HL-60 (cell line): ENCODE results near the gene SLC22A3.

ENCODE experiments used
- DNase-seq, 2 experiments: peaks; one replicate each; pipeline ENCODE4 v3.0.0-alpha.2; 2010 to 2020; ENCODE audit warnings: low read depth in 1 of 2, low spot score in 1 of 2
- H3K27ac ChIP-seq: fragments of 250-450 bp; sonication (Bioruptor Pico); replicated peaks from 2 replicates; pipeline ENCODE4 v1.5.1; 2020; ENCODE audit warnings: mild to moderate bottlenecking, moderate library complexity
- H3K27me3 ChIP-seq: fragments of 250-450 bp; sonication (Bioruptor Pico); 2 replicates; pipeline ENCODE4 v1.5.1; 2021; ENCODE audit warnings: mild to moderate bottlenecking, moderate library complexity; ENCODE audit not compliant: insufficient read depth, poor library complexity, severe bottlenecking
- H3K4me3 ChIP-seq: replicated peaks from 2 replicates; pipeline ENCODE4 v1.5.1; 2011; ENCODE audit warnings: mild to moderate bottlenecking, control low read depth, low read length; ENCODE audit not compliant: insufficient read depth
- CTCF ChIP-seq: IDR thresholded peaks from one replicate; pipeline ENCODE4 v1.5.1; 2011; ENCODE audit warnings: low read length, control low read depth, inconsistent platforms; ENCODE audit not compliant: insufficient read depth
- GABPA ChIP-seq: IDR thresholded peaks from 2 replicates; pipeline ENCODE4 v1.6.1; 2012; ENCODE audit warnings: low read depth
- POLR2AphosphoS5 ChIP-seq: IDR thresholded peaks from 2 replicates; pipeline ENCODE4 v1.6.1; 2012; ENCODE audit warnings: low read depth
- REST ChIP-seq: IDR thresholded peaks from 2 replicates; pipeline ENCODE4 v1.6.1; 2012; ENCODE audit warnings: low read depth; ENCODE audit not compliant: insufficient replicate concordance
- SPI1 ChIP-seq: IDR thresholded peaks from 2 replicates; pipeline ENCODE4 v1.6.1; 2012; ENCODE audit warnings: low read depth, mild to moderate bottlenecking, borderline replicate concordance

Gene SLC22A3

GRCh38 chr6:160418370-160418769 is 70.2 kb downstream of the SLC22A3 start:
- no peak for DNase-seq
- TF ChIP-seq REST, result no peak
- TF ChIP-seq SPI1, result no peak
- TF ChIP-seq GABPA, result no peak
- no peak for TF ChIP-seq POLR2AphosphoS5
- TF ChIP-seq CTCF, result no peak
- no peak overlapping the region for H3K27ac ChIP-seq
- H3K27me3 ChIP-seq, result peaks cover 2% of the 10 kb centered on the region
- no peak overlapping the region for H3K4me3 ChIP-seq

GRCh38 chr6:160419488-160419887 is 71.3 kb downstream of the SLC22A3 start:
- H3K27ac ChIP-seq, result no peak overlapping the region
- no peak for DNase-seq
- no peaks in the 10 kb centered on the region for H3K27me3 ChIP-seq
- H3K4me3 ChIP-seq, result no peak overlapping the region
- TF ChIP-seq CTCF (no peak), GABPA (no peak), POLR2AphosphoS5 (no peak), SPI1 (no peak), REST (no peak)

- DNase-seq, result no peak
- no peak overlapping the region for H3K4me3 ChIP-seq
- no peak overlapping the region for H3K27ac ChIP-seq
- TF ChIP-seq REST (no peak), GABPA (no peak), POLR2AphosphoS5 (no peak), SPI1 (no peak), CTCF (no peak)
- H3K27me3 ChIP-seq, result no peaks in the 10 kb centered on the region
Measured at GRCh38 chr6:160420253-160420968, 72.2 kb downstream of the SLC22A3 start.
